ENCODE measurements around the gene THG1L. TPM values are rescaled to one million over a fixed set of nuclear protein-coding genes. Genes with fewer than 3 reads are reported as not detected.
A peak's percentile ranks its signal among the peaks of the same experiment; 100 is the strongest.

THG1L gene
- polyA plus RNA-seq, 2 of the 4 experiments (the other 2 are of a cell fraction), result 36.9 to 45.6 TPM

GRCh38 chr5:157747766-157748700 lies 16.8 kb downstream of the THG1L start (continued):
- TF ChIP-seq ZFP36 (IDR thresholded peaks at IDR 0.05; ENCODE audit: borderline replicate concordance, partially characterized antibody) (no peak), NR3C1 (IDR thresholded peaks at IDR 0.05) (no peak), RAD21 (conservative IDR thresholded peaks at IDR 0.05 in 1 of 2, IDR thresholded peaks at IDR 0.05 in 1 of 2) (no peak)

GRCh38 chr5:157748760-157749461 lies 17.7 kb downstream of the THG1L start:
- ChIA-PET POLR2A (no interaction called here), CTCF (interaction anchor here (0.5 to 10.1 kb wide), 3 partner anchors 12 to 183 kb away, joined by 3 to 78 read pairs (median 3); no protein-coding TSS in a partner anchor)
- Histone ChIP-seq H3K9me3 (no peaks in the 10 kb centered on the region), H3K4me3 (no peak overlapping the region), H3K4me1 (peaks cover 15% of the 10 kb centered on the region), H3K27ac (no peak overlapping the region), H3K4me2 (no peak overlapping the region)
- WGBS (ENCODE audit: missing lambda C conversion rate), result 62% methylated on average over 4 of the region's 4 CpGs
- FAIRE-seq, result no peak
- no peak for TF ChIP-seq HDAC2 (IDR thresholded peaks at IDR 0.05)
- no peak for TF ChIP-seq USF2 (IDR thresholded peaks at IDR 0.05)
- TF ChIP-seq RFX5 (IDR thresholded peaks at IDR 0.05), result no peak
- no peak for TF ChIP-seq BHLHE40 (IDR thresholded peaks at IDR 0.05; ENCODE audit: low read depth, low read length)
- no peak for TF ChIP-seq RAD21 (conservative IDR thresholded peaks at IDR 0.05 in 1 of 2, IDR thresholded peaks at IDR 0.05 in 1 of 2)
- no peak for TF ChIP-seq MYC (IDR thresholded peaks at IDR 0.05; ENCODE audit: borderline replicate concordance, low read length)
- no peak for TF ChIP-seq E2F6 (IDR thresholded peaks at IDR 0.05; ENCODE audit: borderline replicate concordance, low read depth)
- no peak for TF ChIP-seq ATOH8 (CRISPR knock-in tag; IDR thresholded peaks at IDR 0.05; ENCODE audit: low read depth)
- no peak for TF ChIP-seq ZFP36 (IDR thresholded peaks at IDR 0.05; ENCODE audit: borderline replicate concordance, partially characterized antibody)
- TF ChIP-seq BCL3 (IDR thresholded peaks at IDR 0.05), result no peak
- TF ChIP-seq MAFK (IDR thresholded peaks at IDR 0.05; ENCODE audit: partially characterized antibody), result no peak
- 0 out of 6 replicates have a peak, but pooled peaks of 1 of the 2 experiments have one; percentile 37 for ATAC-seq
- DNase-seq (ENCODE audit: low read depth in 1 of 2, low spot score in 1 of 2), result peak in 1 of 2 experiments; percentile 20

- Histone ChIP-seq H3K4me2 (no peak overlapping the region), H3K4me3 (no peak overlapping the region), H3K4me1 (peaks cover 14% of the 10 kb centered on the region), H3K9me3 (no peaks in the 10 kb centered on the region), H3K27ac (no peak overlapping the region)
- FAIRE-seq (no peak), ATAC-seq (no peak), DNase-seq (ENCODE audit: low read depth in 1 of 2, low spot score in 1 of 2) (no peak)
- no peak for TF ChIP-seq RFX5 (IDR thresholded peaks at IDR 0.05)
- TF ChIP-seq MAZ (IDR thresholded peaks at IDR 0.05; ENCODE audit: borderline replicate concordance, low read depth, low read length), result no peak
- ChIA-PET POLR2A (no interaction called here), CTCF (interaction anchor here (0.6 to 10.1 kb wide), 2 partner anchors 11 to 108 kb away, joined by 3 to 78 read pairs; no protein-coding TSS in a partner anchor)
- 84% methylated on average over 11 of the region's 11 CpGs for WGBS (ENCODE audit: missing lambda C conversion rate)
Measured at GRCh38 chr5:157749462-157749799, 18.2 kb downstream of the THG1L start.

- no peak overlapping the region for H3K4me2 ChIP-seq
- no peak overlapping the region for H3K4me3 ChIP-seq
- CTCF ChIA-PET, result interaction anchor here (0.8 to 10.1 kb wide), 5 partner anchors 10 to 1357 kb away, joined by 3 to 78 read pairs (median 3); no protein-coding TSS in a partner anchor
- WGBS (ENCODE audit: missing lambda C conversion rate), result 86% methylated on average over 1 of the region's 1 CpG
- no peak for TF ChIP-seq SMC3 (IDR thresholded peaks at IDR 0.05)
- no peak for TF ChIP-seq ZSCAN20 (CRISPR knock-in tag; IDR thresholded peaks at IDR 0.05)
- TF ChIP-seq CHD2 (IDR thresholded peaks at IDR 0.05; ENCODE audit: low read length, partially characterized antibody), result no peak
- TF ChIP-seq RARB (CRISPR knock-in tag; IDR thresholded peaks at IDR 0.05), result no peak
- no peak for TF ChIP-seq SREBF2 (IDR thresholded peaks at IDR 0.05)
- no peak for TF ChIP-seq RAD21 (conservative IDR thresholded peaks at IDR 0.05 in 1 of 2, IDR thresholded peaks at IDR 0.05 in 1 of 2)
- no peak for TF ChIP-seq HOXA7 (CRISPR knock-in tag; IDR thresholded peaks at IDR 0.05)
- no peak overlapping the region for H3K27ac ChIP-seq
- ATAC-seq (no peak), DNase-seq (ENCODE audit: low read depth in 1 of 2, low spot score in 1 of 2) (no peak), FAIRE-seq (no peak)
- peaks cover 5% of the 10 kb centered on the region; the same call in 2 of the 3 replicates for H3K4me1 ChIP-seq
- no peaks in the 10 kb centered on the region for H3K9me3 ChIP-seq
- POLR2A ChIA-PET, result no interaction called here
Measured at GRCh38 chr5:157750320-157750719, 19.1 kb downstream of the THG1L start.

Data from A549 (cell line).